Measurements from ENCODE around the gene HMX1. TPM values are rescaled to one million over a fixed set of nuclear protein-coding genes. Genes with fewer than 3 reads are reported as not detected.
A peak's percentile ranks its signal among the peaks of the same experiment; 100 is the strongest.

HMX1 gene
- total and polyA plus RNA-seq, 2 donors from 2014 or later: not detected

DNA sequence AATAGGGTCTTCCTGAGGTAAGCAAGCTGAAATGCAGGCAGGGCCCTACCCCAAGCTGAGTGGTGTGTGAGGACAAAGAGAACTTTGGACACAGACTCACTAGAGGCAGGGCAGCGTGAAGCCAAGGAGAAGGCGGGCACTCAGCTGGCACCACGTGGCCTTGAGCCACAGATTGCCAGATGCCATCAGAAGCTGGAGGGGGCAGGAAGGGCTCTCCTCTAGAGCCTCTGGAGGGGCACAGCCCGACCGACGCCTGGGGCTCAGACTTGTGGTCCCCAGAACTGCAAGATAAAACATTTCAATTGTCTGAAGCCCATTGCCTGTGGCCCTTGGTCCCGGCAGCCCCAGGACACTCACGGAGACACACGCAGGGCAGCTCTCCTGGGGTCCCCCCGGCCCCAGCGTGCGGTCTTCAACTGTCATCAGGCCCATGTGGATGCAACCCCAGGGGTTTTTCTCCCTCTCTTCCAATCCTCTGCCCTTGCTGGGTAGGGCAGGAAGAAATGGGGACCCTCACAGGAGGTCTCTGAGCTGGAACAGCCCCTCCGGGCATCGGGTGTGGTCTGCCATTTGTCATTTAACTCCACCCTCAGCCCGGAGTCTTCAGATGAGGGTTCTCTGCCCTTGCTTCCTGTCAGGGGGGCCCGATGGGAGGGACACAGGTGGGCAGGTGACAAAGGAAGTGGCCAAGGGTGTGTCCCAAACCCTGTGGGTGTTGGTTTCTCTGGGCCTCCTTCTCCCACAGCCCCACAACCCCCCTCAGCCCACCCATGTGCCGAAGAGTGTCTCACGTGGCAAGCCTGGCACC is 22.2 kb downstream of the HMX1 start:
- no peak for FAIRE-seq
- intact Hi-C loops (cut with DNase I): no loop called here
- H3K27me3 ChIP-seq (ENCODE audit: control insufficient read depth, insufficient read depth, low read length): peaks cover 11% of the 10 kb centered on the region
- peaks cover 0 to 7% (median 0%) of the 10 kb centered on the region in 3 donors for H3K9me3 ChIP-seq (ENCODE audit: control insufficient read depth in 2 of 3, insufficient read depth in 1 of 3, low read length in 3 of 3)
- H3K9ac ChIP-seq (ENCODE audit: low read length in 3 of 3): no peak overlapping the region
- peak in 2 of 5 donors; percentile 25 to 58 for DNase-seq
- H3K4me1 ChIP-seq (ENCODE audit: control insufficient read depth in 2 of 3, insufficient read depth in 2 of 3, low read depth in 1 of 3, low read length in 3 of 3): no peaks in the 10 kb centered on the region
- no peaks in the 10 kb centered on the region for H3K36me3 ChIP-seq (ENCODE audit: control insufficient read depth in 2 of 3, insufficient read depth in 3 of 3, low read length in 3 of 3)
- TF ChIP-seq, protein P1, sequence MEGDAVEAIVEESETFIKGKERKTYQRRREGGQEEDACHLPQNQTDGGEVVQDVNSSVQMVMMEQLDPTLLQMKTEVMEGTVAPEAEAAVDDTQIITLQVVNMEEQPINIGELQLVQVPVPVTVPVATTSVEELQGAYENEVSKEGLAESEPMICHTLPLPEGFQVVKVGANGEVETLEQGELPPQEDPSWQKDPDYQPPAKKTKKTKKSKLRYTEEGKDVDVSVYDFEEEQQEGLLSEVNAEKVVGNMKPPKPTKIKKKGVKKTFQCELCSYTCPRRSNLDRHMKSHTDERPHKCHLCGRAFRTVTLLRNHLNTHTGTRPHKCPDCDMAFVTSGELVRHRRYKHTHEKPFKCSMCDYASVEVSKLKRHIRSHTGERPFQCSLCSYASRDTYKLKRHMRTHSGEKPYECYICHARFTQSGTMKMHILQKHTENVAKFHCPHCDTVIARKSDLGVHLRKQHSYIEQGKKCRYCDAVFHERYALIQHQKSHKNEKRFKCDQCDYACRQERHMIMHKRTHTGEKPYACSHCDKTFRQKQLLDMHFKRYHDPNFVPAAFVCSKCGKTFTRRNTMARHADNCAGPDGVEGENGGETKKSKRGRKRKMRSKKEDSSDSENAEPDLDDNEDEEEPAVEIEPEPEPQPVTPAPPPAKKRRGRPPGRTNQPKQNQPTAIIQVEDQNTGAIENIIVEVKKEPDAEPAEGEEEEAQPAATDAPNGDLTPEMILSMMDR (IDR thresholded peaks at IDR 0.05; ENCODE audit: borderline replicate concordance, extremely low read depth, insufficient read depth): no peak
- H3K27ac ChIP-seq (ENCODE audit: low read depth in 2 of 2, low read length in 2 of 2): no peak overlapping the region
- no peak overlapping the region for H3K4me3 ChIP-seq (ENCODE audit: low read length in 3 of 3)

DNA sequence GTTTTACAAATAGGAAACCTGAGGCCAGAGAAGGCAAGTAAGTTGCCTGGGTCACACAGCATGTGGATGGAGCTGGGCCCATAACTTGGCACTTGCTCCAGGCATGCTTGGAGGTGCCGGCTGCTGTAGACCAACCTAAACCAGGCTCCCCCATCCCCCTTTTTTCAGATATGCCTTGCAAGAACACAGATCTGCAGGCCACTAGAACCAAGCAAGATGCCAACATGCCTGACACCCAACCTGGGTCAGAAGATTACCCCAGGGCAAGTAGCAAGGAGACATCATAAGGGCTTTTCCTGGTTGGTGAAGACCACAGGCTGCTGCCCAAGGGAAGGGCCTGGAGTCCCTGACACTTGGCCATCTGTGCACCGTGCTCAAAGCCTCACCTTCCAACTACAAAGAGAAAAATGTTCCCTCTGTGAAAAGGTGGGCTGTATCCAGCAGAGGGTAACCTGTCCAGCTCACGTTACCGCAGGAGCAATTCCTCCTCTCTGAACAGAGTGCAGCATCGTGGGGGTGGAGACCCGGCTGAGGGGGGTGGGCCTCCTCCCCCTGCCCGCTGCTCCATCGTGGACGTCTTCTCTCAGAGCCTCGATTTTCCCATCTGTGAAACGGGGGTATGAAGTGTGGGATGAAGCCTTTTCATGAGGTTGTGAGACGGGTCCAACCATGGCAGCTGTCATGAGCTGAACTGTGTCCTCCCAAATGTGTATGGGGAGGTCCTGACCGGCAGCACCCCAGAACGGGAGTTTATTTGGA is 23.0 kb downstream of the HMX1 start:
- peaks cover 0 to 7% (median 0%) of the 10 kb centered on the region in 3 donors for H3K9me3 ChIP-seq (ENCODE audit: control insufficient read depth in 2 of 3, insufficient read depth in 1 of 3, low read length in 3 of 3)
- no peaks in the 10 kb centered on the region for H3K4me1 ChIP-seq (ENCODE audit: control insufficient read depth in 2 of 3, insufficient read depth in 2 of 3, low read depth in 1 of 3, low read length in 3 of 3)
- H3K27me3 ChIP-seq (ENCODE audit: control insufficient read depth, insufficient read depth, low read length): peaks cover 8% of the 10 kb centered on the region
- DNase-seq (peak in 2 of 5 donors; percentile 22 to 27), FAIRE-seq (no peak)
- H3K36me3 ChIP-seq (ENCODE audit: control insufficient read depth in 2 of 3, insufficient read depth in 3 of 3, low read length in 3 of 3): no peaks in the 10 kb centered on the region
- H3K4me3 ChIP-seq (ENCODE audit: low read length in 3 of 3): no peak overlapping the region
- H3K27ac ChIP-seq (ENCODE audit: low read depth in 2 of 2, low read length in 2 of 2): no peak overlapping the region
- TF ChIP-seq, protein P1 (IDR thresholded peaks at IDR 0.05; ENCODE audit: borderline replicate concordance, extremely low read depth, insufficient read depth): no peak
- H3K9ac ChIP-seq (ENCODE audit: low read length in 3 of 3): no peak overlapping the region
- intact Hi-C loops (cut with DNase I): no loop called here

DNA sequence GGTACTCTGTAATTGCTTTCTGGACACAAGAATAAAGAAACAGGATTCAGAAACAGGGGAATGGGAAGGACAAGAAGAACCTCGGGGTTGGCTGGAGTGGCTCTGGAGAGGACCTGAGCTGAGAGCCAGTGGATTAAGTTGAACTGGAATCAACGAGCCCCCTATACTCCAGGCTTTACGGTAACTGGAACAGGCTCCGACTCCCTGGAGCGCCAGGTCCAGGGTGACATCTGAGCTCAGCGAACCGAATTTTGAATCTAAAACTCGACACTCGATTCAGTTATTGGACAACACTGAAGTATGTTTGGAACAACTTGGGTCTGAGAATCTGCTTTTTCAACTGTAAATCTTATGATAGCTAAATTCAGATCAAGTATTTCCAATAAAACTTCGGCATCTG is 23.9 kb downstream of the HMX1 start:
- H3K27ac ChIP-seq (ENCODE audit: low read depth in 2 of 2, low read length in 2 of 2): no peak overlapping the region
- no peak for FAIRE-seq
- no peak overlapping the region for H3K4me3 ChIP-seq (ENCODE audit: low read length in 3 of 3)
- H3K36me3 ChIP-seq (ENCODE audit: control insufficient read depth in 2 of 3, insufficient read depth in 3 of 3, low read length in 3 of 3): no peaks in the 10 kb centered on the region
- peak; percentile 25 to 60 (median 36) for DNase-seq
- peaks cover 0 to 10% (median 0%) of the 10 kb centered on the region in 3 donors for H3K9me3 ChIP-seq (ENCODE audit: control insufficient read depth in 2 of 3, insufficient read depth in 1 of 3, low read length in 3 of 3)
- no peak overlapping the region for H3K9ac ChIP-seq (ENCODE audit: low read length in 3 of 3)
- H3K4me1 ChIP-seq (ENCODE audit: control insufficient read depth in 2 of 3, insufficient read depth in 2 of 3, low read depth in 1 of 3, low read length in 3 of 3): no peaks in the 10 kb centered on the region
- TF ChIP-seq, protein P1 (IDR thresholded peaks at IDR 0.05; ENCODE audit: borderline replicate concordance, extremely low read depth, insufficient read depth): no peak
- intact Hi-C loops (cut with DNase I): no loop called here
- H3K27me3 ChIP-seq (ENCODE audit: control insufficient read depth, insufficient read depth, low read length): peaks cover 5% of the 10 kb centered on the region

All from kidney (tissue), 14 donors.